Testis (tissue), 3 donors: ENCODE results near the gene SDF2L1. TPM values are rescaled to one million over a fixed set of nuclear protein-coding genes. Genes with fewer than 3 reads are reported as not detected.

Experiments used
- DNase-seq: peaks from one replicate; pipeline ENCODE4 v3.0.0-alpha.2; 2019
- H3K27ac ChIP-seq, 2 donors: fragments of 200-600 bp; sonication (generic); one replicate each; pipeline ENCODE4 v1.5.1; 2019
- H3K27me3 ChIP-seq: fragments of 200-600 bp; sonication (generic); one replicate; pipeline ENCODE4 v1.5.1; 2019
- H3K36me3 ChIP-seq: fragments of 200-600 bp; sonication (generic); one replicate; pipeline ENCODE4 v1.5.1; 2017; ENCODE audit warnings: low read depth; ENCODE audit errors: missing control alignments
- H3K4me1 ChIP-seq: fragments of 200-600 bp; sonication (generic); one replicate; pipeline ENCODE4 v1.5.1; 2019
- H3K4me3 ChIP-seq, 2 donors: fragments of 200-600 bp; sonication (generic); one replicate each; pipeline ENCODE4 v1.5.1; 2017 to 2019
- H3K9me3 ChIP-seq: fragments of 200-600 bp; sonication (generic); one replicate; pipeline ENCODE4 v1.5.1; 2017
- POLR2A ChIP-seq: fragments of 450-650 bp; IDR thresholded peaks from one replicate; pipeline ENCODE4 v1.6.1; 2017; ENCODE audit warnings: antibody characterized with exemption, mild to moderate bottlenecking, moderate library complexity
- WGBS, 2 donors: methylation state at CpG; one replicate each; pipeline ENCODE4 v1.1.5; 2018; 5-methylcytosine and 5-hydroxymethylcytosine counted together
- intact Hi-C: fragments of 100-400 bp; cut with DNase I; formaldehyde crosslinking; loops from one replicate; pipeline ENCODE4 v1.15.1; 2023; ENCODE audit warnings: low total_unique reads
- polyA plus RNA-seq: library from polyadenylated mRNA; stranded (reverse); fragments of 350-450 nt; fragmentation: Illumina TruSeq; extraction: RNeasy Lipid Tissue Mini Kit (QIAGEN cat#74804); gene quantifications from one replicate; pipeline ENCODE4 v1.2.3, GENCODE V29; 2014; ENCODE audit warnings: low read depth, low replicate concordance; ENCODE audit not compliant: insufficient read depth
- total RNA-seq, 2 donors: library from RNA; depleted of rRNA; stranded (reverse); fragments of >200 nt; gene quantifications; one replicate each; pipeline ENCODE4 v1.2.3, GENCODE V29; 2016
- TF ChIP-seq, protein P1 (sequence below), 3 experiments: fragments of 450-650 bp in 2 of 3; fragments of 200-600 bp in 1 of 3; sonication (generic) in 1 of 3; IDR thresholded peaks; one replicate each; pipeline ENCODE4 v1.5.1; 2016 to 2019; ENCODE audit warnings: antibody characterized with exemption in 3 of 3, mild to moderate bottlenecking in 2 of 3, moderate library complexity in 1 of 3

The SDF2L1 gene
- total and polyA plus RNA-seq, 3 donors from 2014 or later: 23.9 to 34.3 (median 33.0) TPM

DNA sequence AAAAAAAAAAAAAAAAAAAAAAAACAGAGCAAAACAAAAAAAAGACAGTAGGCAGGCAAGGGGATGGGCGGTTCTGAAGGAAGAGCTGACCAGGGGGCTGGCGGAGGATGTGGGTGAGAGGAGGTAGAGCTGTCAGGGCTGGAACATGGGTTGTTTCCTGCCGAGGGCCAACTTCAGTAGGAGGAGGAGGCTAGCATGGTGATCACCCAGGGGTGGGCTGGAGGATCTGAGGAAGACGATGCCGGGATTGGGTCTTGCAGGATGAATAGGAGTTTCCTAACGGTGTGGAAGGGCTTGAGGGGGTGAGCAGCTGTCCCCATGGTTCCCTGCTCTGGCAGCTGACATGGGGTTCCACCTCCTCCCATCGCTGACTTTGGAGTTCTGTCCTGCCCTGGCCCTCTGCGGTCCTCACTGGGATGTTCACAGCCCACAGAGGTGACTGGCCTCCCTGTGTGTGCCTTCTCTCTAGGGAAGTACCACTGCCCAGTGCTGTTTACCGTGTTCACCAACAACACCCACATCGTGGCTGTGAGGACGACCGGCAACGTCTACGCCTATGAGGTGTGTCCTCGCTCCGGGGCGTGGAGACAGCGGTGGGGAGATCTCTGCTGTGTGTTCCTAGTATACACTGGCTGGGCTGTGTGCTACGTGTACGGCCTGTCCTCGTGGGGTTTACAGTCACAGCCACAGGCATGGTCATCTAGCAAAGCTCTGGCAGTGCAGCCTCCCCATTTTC lies 38.9 kb downstream of the SDF2L1 start:
- WGBS, 2 donors: 92 to 94% methylated on average over 9 to 21 of the region's 21 CpGs
- Histone ChIP-seq H3K4me1 (no peaks in the 10 kb centered on the region), H3K27ac (no peak overlapping the region), H3K4me3 (no peak overlapping the region), H3K9me3 (no peaks in the 10 kb centered on the region), H3K27me3 (no peaks in the 10 kb centered on the region), H3K36me3 (no peaks in the 10 kb centered on the region)
- DNase-seq: no peak
- intact Hi-C loops: no loop called here
- TF ChIP-seq, protein P1, sequence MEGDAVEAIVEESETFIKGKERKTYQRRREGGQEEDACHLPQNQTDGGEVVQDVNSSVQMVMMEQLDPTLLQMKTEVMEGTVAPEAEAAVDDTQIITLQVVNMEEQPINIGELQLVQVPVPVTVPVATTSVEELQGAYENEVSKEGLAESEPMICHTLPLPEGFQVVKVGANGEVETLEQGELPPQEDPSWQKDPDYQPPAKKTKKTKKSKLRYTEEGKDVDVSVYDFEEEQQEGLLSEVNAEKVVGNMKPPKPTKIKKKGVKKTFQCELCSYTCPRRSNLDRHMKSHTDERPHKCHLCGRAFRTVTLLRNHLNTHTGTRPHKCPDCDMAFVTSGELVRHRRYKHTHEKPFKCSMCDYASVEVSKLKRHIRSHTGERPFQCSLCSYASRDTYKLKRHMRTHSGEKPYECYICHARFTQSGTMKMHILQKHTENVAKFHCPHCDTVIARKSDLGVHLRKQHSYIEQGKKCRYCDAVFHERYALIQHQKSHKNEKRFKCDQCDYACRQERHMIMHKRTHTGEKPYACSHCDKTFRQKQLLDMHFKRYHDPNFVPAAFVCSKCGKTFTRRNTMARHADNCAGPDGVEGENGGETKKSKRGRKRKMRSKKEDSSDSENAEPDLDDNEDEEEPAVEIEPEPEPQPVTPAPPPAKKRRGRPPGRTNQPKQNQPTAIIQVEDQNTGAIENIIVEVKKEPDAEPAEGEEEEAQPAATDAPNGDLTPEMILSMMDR (IDR thresholded peaks at IDR 0.05): no peak
- TF ChIP-seq POLR2A: no peak

- H3K4me3 ChIP-seq: no peak overlapping the region
- H3K36me3 ChIP-seq: no peaks in the 10 kb centered on the region
- no peak for DNase-seq
- TF ChIP-seq POLR2A: no peak
- TF ChIP-seq, protein P1 (IDR thresholded peaks at IDR 0.05): no peak
- intact Hi-C loops: no loop called here
- H3K9me3 ChIP-seq: no peaks in the 10 kb centered on the region
- H3K27me3 ChIP-seq: no peaks in the 10 kb centered on the region
- no peak overlapping the region for H3K27ac ChIP-seq
- WGBS, 2 donors: 83 to 88% methylated on average over 11 to 24 of the region's 24 CpGs
- no peaks in the 10 kb centered on the region for H3K4me1 ChIP-seq
Observed at GRCh38 chr22:21681566-21682370, 39.7 kb downstream of the SDF2L1 start.

GRCh38 chr22:21682385-21683175 lies 40.5 kb downstream of the SDF2L1 start:
- H3K27ac ChIP-seq: no peak overlapping the region
- no peak overlapping the region for H3K4me3 ChIP-seq
- H3K27me3 ChIP-seq: no peaks in the 10 kb centered on the region
- no peaks in the 10 kb centered on the region for H3K9me3 ChIP-seq
- TF ChIP-seq, protein P1 (IDR thresholded peaks at IDR 0.05): no peak
- TF ChIP-seq POLR2A: no peak
- no peak for DNase-seq
- no peaks in the 10 kb centered on the region for H3K36me3 ChIP-seq
- intact Hi-C loops: no loop called here
- H3K4me1 ChIP-seq: no peaks in the 10 kb centered on the region
- WGBS, 2 donors: 89 to 91% methylated on average over 8 to 20 of the region's 20 CpGs

- Histone ChIP-seq H3K9me3 (no peaks in the 10 kb centered on the region), H3K4me3 (no peak overlapping the region), H3K4me1 (no peaks in the 10 kb centered on the region), H3K36me3 (no peaks in the 10 kb centered on the region), H3K27me3 (no peaks in the 10 kb centered on the region), H3K27ac (no peak overlapping the region)
- 95 to 96% methylated on average over 6 to 7 of the region's 7 CpGs for WGBS, 2 donors
- no peak for DNase-seq
- TF ChIP-seq POLR2A: no peak
- TF ChIP-seq, protein P1 (IDR thresholded peaks at IDR 0.05): no peak
- intact Hi-C loops: no loop called here
Observed at GRCh38 chr22:21683401-21683811, 41.3 kb downstream of the SDF2L1 start.
